NCI-H1417 (cell line): ENCODE measurements around the gene FAM111A.
"Not testable (repeated sequence)": the region's sequence is repeated elsewhere in the genome, so short reads cannot be mapped to it uniquely, and the experiment has no call there.

Experiments
- DNase-seq, 3 experiments: peaks; one replicate each; lab custom pipeline; 2025; lab: John Stamatoyannopoulos, UW

FAM111A gene

GRCh38 chr11:59142530-59143507 is at the start of gene FAM111A:
Gene FAM111A (plus strand): TSS chr11:59142856. CDS start chr11:59148873, 6,017 bp downstream.
- peak; percentile 85 to 97 (median 96) for DNase-seq

- not testable (repeated sequence) for DNase-seq
Observed at GRCh38 chr11:59093576-59093975, 49.1 kb upstream of the FAM111A start.

- not testable (repeated sequence) for DNase-seq
Observed at GRCh38 chr11:59095225-59095624, 47.4 kb upstream of the FAM111A start.

- DNase-seq, result not testable (repeated sequence)
Observed at GRCh38 chr11:59095972-59096575, 46.6 kb upstream of the FAM111A start.

GRCh38 chr11:59097113-59097708 is 45.4 kb upstream of the FAM111A start:
- peak in 2 of 3 experiments; percentile 25 to 71 for DNase-seq

GRCh38 chr11:59097938-59098337 is 44.7 kb upstream of the FAM111A start:
- not testable (repeated sequence) for DNase-seq

GRCh38 chr11:59102259-59102765 is 40.3 kb upstream of the FAM111A start:
- DNase-seq, result peak in 2 of 3 experiments; percentile 79 to 88

GRCh38 chr11:59106363-59107336 is 36.0 kb upstream of the FAM111A start, which contains the start of gene FAM111B:
Gene FAM111B (plus strand): TSS chr11:59107237. CDS start chr11:59109626, 2,389 bp downstream.
- DNase-seq, result peak; percentile 95 to 99 (median 99)

- peak in 1 of 3 experiments; percentile 79 for DNase-seq
Observed at GRCh38 chr11:59107721-59108120, 34.9 kb upstream of the FAM111A start.

GRCh38 chr11:59112494-59112893 is 30.2 kb upstream of the FAM111A start:
- DNase-seq, result no peak

GRCh38 chr11:59114344-59114743 is 28.3 kb upstream of the FAM111A start:
- DNase-seq, result no peak

- no peak for DNase-seq
Observed at GRCh38 chr11:59115553-59115952, 27.1 kb upstream of the FAM111A start.

- no peak for DNase-seq
Observed at GRCh38 chr11:59117774-59118173, 24.9 kb upstream of the FAM111A start.

GRCh38 chr11:59119826-59120225 is 22.8 kb upstream of the FAM111A start:
- no peak for DNase-seq

GRCh38 chr11:59135648-59136461 is 6.8 kb upstream of the FAM111A start:
- DNase-seq, result peak; percentile 11 to 78 (median 65)

- not testable (repeated sequence) for DNase-seq
Observed at GRCh38 chr11:59136551-59136950, 6.1 kb upstream of the FAM111A start.

- DNase-seq, result no peak
Observed at GRCh38 chr11:59137190-59137589, 5.5 kb upstream of the FAM111A start.

GRCh38 chr11:59138643-59139042 is 4.0 kb upstream of the FAM111A start:
- DNase-seq, result no peak

- DNase-seq, result no peak
Observed at GRCh38 chr11:59141191-59141590, 1.5 kb upstream of the FAM111A start.
